Endothelial cell of umbilical vein (primary cell): ENCODE data around the gene OMA1.

ENCODE experiments used
- EZH2 ChIP-seq: IDR thresholded peaks from 2 replicates; pipeline ENCODE4 v1.6.1; 2012; ENCODE audit warnings: borderline replicate concordance, low read depth, mild to moderate bottlenecking, moderate library complexity, low read length, inconsistent platforms; ENCODE audit not compliant: severe bottlenecking
- TF ChIP-seq, protein P1 (sequence below), 2 donors: IDR thresholded peaks; 1 replicate in 1 of 2; 2 replicates in 1 of 2; pipeline ENCODE4 v1.5.1; 2011; ENCODE audit warnings: low read length in 2 of 2, mild to moderate bottlenecking in 2 of 2, moderate library complexity in 2 of 2, control low read depth in 1 of 2, inconsistent platforms in 1 of 2, low read depth in 1 of 2; ENCODE audit not compliant: insufficient read depth in 1 of 2; ENCODE audit errors: extremely low read depth in 1 of 2

DNA sequence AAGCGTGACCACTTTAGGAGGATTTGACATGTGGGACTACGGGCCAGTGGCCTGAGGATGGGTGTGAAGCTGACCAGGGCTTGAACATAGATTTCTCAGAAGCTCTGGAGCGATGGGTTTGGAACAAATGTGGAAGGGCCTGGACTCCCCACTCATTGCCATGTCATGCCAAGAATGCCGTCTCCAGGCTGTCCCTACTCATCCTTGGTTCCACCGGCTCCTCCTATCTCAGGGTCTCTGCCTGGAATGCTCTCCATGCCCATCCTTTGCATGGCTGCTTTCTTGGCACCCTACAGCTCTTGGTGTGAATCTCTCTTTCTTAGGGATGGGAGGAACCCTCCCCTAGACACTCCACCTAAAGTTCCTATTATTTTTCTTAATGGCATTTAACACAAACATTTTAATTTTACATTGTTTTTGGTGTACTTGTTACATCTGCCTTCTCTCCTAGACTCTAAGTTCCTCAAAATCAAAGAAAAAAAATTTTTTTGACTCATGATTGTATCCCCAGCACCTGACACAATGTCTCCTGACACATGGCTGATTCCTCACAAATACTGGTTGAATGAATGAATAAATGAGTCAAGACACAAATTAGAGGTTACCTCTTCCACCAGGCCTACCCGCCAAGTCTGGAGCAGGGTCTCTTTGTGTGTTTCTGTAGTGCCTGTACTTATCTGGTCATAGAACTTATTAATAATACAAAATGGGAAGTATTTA is 114.5 kb downstream of the OMA1 start:
- TF ChIP-seq EZH2: no peak
- TF ChIP-seq, protein P1, sequence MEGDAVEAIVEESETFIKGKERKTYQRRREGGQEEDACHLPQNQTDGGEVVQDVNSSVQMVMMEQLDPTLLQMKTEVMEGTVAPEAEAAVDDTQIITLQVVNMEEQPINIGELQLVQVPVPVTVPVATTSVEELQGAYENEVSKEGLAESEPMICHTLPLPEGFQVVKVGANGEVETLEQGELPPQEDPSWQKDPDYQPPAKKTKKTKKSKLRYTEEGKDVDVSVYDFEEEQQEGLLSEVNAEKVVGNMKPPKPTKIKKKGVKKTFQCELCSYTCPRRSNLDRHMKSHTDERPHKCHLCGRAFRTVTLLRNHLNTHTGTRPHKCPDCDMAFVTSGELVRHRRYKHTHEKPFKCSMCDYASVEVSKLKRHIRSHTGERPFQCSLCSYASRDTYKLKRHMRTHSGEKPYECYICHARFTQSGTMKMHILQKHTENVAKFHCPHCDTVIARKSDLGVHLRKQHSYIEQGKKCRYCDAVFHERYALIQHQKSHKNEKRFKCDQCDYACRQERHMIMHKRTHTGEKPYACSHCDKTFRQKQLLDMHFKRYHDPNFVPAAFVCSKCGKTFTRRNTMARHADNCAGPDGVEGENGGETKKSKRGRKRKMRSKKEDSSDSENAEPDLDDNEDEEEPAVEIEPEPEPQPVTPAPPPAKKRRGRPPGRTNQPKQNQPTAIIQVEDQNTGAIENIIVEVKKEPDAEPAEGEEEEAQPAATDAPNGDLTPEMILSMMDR (IDR thresholded peaks at IDR 0.05; ENCODE audit: extremely low read depth in 1 of 2, insufficient read depth in 1 of 2, low read depth in 1 of 2, low read length in 2 of 2): no peak
